ENCODE data around the gene PLCXD1.
A peak's percentile ranks its signal among the peaks of the same experiment; 100 is the strongest.
"Not testable (repeated sequence)": the region's sequence is repeated elsewhere in the genome, so short reads cannot be mapped to it uniquely, and the experiment has no call there.

The PLCXD1 gene

GRCh38 chrX:281166-281999 lies at the start of gene PLCXD1:
TSS of gene PLCXD1 (plus strand) at chrX:281381. CDS start at chrX:284188, 2,807 bp downstream.
- peak; percentile 59 for DNase-seq (ENCODE audit: low read depth, low spot score)
- in situ Hi-C loops (cut with HindIII; ENCODE audit: low sequenced_read_pairs) = no loop called here
- peak within 1 kb of the TSS; percentile 38 for H3K4me3 ChIP-seq (ENCODE audit: low read depth, low read length)
- no peak for TF ChIP-seq CTCF (IDR thresholded peaks at IDR 0.05; ENCODE audit: low read depth, low read length)

- DNase-seq (ENCODE audit: low read depth, low spot score); in situ Hi-C loops (cut with HindIII; ENCODE audit: low sequenced_read_pairs); H3K4me3 ChIP-seq (ENCODE audit: low read depth, low read length): not testable (repeated sequence)
Measured at GRCh38 chrX:231637-232277, 49.4 kb upstream of the PLCXD1 start.

GRCh38 chrX:232278-232655 lies 48.9 kb upstream of the PLCXD1 start:
- H3K4me3 ChIP-seq (ENCODE audit: low read depth, low read length); in situ Hi-C loops (cut with HindIII; ENCODE audit: low sequenced_read_pairs); DNase-seq (ENCODE audit: low read depth, low spot score): not testable (repeated sequence)

- H3K4me3 ChIP-seq (ENCODE audit: low read depth, low read length); DNase-seq (ENCODE audit: low read depth, low spot score); in situ Hi-C loops (cut with HindIII; ENCODE audit: low sequenced_read_pairs): not testable (repeated sequence)
Measured at GRCh38 chrX:236201-236600, 45.0 kb upstream of the PLCXD1 start.

- in situ Hi-C loops (cut with HindIII; ENCODE audit: low sequenced_read_pairs) = no loop called here
- no peak overlapping the region for H3K4me3 ChIP-seq (ENCODE audit: low read depth, low read length)
- DNase-seq (ENCODE audit: low read depth, low spot score) = no peak
- TF ChIP-seq CTCF (IDR thresholded peaks at IDR 0.05; ENCODE audit: low read depth, low read length) = no peak
Measured at GRCh38 chrX:250965-251364, 30.2 kb upstream of the PLCXD1 start.

GRCh38 chrX:251396-252243 lies 29.6 kb upstream of the PLCXD1 start:
- H3K4me3 ChIP-seq (ENCODE audit: low read depth, low read length); in situ Hi-C loops (cut with HindIII; ENCODE audit: low sequenced_read_pairs); DNase-seq (ENCODE audit: low read depth, low spot score): not testable (repeated sequence)

- no peak for DNase-seq (ENCODE audit: low read depth, low spot score)
- H3K4me3 ChIP-seq (ENCODE audit: low read depth, low read length) = no peak overlapping the region
- no peak for TF ChIP-seq CTCF (IDR thresholded peaks at IDR 0.05; ENCODE audit: low read depth, low read length)
- in situ Hi-C loops (cut with HindIII; ENCODE audit: low sequenced_read_pairs) = no loop called here
Measured at GRCh38 chrX:252244-252956, 28.8 kb upstream of the PLCXD1 start.

GRCh38 chrX:252957-253291 lies 28.3 kb upstream of the PLCXD1 start:
- no peak for TF ChIP-seq CTCF (IDR thresholded peaks at IDR 0.05; ENCODE audit: low read depth, low read length)
- DNase-seq (ENCODE audit: low read depth, low spot score) = no peak
- no peak overlapping the region for H3K4me3 ChIP-seq (ENCODE audit: low read depth, low read length)
- in situ Hi-C loops (cut with HindIII; ENCODE audit: low sequenced_read_pairs) = no loop called here

Data from astrocyte of the spinal cord (primary cell).